ENCODE results near the gene LY9.

Gene LY9

DNA sequence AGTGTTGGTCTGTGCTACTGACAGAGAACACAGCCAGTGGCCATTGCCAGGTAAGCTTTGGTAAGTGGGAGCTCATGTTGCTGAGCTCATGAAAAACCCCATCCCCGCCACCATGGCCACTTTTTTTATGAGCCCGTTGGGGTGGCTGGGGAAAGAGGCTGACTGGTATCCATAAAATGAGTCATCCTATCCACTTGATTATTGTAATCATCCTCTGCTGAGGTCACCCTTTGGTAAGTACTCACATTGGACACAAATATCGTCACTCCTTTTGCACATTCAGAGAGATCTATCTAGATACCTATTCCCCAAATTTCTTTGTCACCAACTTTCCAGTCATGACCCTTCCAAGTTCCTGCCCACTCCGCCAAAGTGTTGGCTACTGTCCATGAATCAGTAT lies 34.9 kb upstream of the LY9 start:
- no peak overlapping the region for H3K4me3 Mint-ChIP-seq
- no peaks in the 10 kb centered on the region for H3K27me3 Mint-ChIP-seq
- no peak for ATAC-seq
- H3K36me3 Mint-ChIP-seq: peaks cover 8% of the 10 kb centered on the region
- no peaks in the 10 kb centered on the region for H3K9me3 Mint-ChIP-seq
- peaks cover 3% of the 10 kb centered on the region for H3K4me1 Mint-ChIP-seq
- no peak overlapping the region for H3K27ac Mint-ChIP-seq

DNA sequence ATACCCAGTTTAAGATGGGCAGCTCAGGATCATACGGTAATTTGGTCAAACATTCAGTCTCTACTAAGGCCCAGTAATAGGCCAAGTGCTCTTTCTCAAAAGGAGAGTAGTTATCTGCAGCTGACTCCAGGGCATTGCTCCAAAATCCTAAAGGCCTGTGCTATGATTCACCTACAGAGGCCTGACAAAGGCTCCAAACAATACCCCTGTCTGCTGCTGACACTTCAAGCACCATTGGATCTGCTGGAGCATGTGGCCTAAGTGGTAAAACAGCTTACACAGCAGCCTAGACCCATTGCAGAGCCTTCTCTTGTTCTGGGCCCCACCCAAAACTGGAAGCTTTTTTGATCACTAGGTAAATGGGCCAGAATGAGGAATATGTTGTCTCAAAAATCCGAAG lies 34.1 kb upstream of the LY9 start:
- Mint-ChIP-seq H3K4me1 (peaks cover 5% of the 10 kb centered on the region), H3K4me3 (no peak overlapping the region), H3K9me3 (no peaks in the 10 kb centered on the region), H3K27ac (no peak overlapping the region), H3K36me3 (peaks cover 6% of the 10 kb centered on the region), H3K27me3 (no peaks in the 10 kb centered on the region)
- ATAC-seq: no peak

DNA sequence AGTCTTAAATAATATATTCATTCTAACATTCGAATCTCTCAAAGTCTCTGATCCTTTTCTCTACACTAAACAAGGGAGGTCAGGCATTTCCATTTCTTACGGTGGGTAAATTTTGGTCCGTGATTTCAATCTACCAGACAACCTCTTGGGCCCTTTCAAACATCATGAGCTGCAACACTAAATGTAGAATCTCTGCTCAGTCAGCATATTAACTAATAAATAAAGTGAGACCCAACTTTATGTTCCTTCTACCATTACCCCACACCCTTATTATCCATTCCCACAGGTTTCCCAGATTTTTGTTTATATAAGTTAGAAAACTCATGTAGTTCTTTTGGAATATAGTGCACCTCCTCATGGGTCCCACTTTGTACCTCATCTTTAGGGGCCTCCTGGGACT lies 32.0 kb upstream of the LY9 start:
- Mint-ChIP-seq H3K27ac (no peak overlapping the region), H3K4me1 (peaks cover 26% of the 10 kb centered on the region), H3K36me3 (peaks cover 6% of the 10 kb centered on the region), H3K9me3 (no peaks in the 10 kb centered on the region), H3K4me3 (no peak overlapping the region), H3K27me3 (no peaks in the 10 kb centered on the region)
- no peak for ATAC-seq

DNA sequence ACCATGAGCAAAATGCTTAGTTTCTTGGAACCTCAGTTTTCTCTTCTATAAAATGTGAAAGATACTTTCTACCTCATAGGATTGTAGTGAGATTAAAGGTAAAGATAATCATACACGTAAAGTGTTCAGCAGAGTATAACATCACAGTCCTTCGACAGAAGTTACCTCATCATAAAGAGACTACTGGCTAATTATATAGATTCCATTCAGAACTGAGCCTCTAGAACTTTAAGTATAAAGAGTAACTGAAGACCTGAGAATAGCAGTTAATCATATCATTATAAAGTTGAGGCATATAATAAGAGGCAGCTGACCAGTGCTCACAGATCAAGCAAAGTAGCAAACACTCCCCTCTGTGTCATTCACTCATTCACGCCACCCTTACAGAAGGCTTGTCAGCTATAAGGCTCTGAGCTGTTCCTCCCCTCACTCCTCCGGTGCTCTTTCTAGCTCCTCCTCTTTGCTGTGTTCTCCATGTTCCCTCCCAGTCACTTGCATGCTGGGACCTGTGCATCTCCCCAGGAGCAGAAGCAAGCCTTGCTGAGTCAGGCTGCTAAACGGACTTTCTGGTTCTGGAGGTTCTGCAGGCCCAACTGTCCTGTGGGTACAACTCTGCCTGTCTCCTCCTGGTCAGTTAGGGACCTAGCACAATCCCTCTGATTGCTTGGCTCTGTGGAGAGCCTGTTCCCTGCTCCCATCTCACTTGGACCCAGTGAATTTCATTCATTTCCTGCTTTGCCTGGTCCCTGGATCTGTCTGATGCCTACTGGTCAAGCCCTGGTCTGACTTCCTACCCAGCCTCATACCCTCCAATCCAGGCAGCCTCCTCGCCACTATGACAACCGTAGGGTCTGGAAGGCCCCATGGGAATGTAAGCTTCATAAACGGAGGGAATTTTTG lies 28.3 kb upstream of the LY9 start:
- Mint-ChIP-seq H3K27me3 (no peaks in the 10 kb centered on the region), H3K9me3 (peaks cover 2% of the 10 kb centered on the region), H3K36me3 (peaks cover 8% of the 10 kb centered on the region), H3K27ac (peak overlapping the region; percentile 94), H3K4me3 (peak overlapping the region; percentile 86), H3K4me1 (peaks cover 35% of the 10 kb centered on the region)
- peak; percentile 81 for ATAC-seq

DNA sequence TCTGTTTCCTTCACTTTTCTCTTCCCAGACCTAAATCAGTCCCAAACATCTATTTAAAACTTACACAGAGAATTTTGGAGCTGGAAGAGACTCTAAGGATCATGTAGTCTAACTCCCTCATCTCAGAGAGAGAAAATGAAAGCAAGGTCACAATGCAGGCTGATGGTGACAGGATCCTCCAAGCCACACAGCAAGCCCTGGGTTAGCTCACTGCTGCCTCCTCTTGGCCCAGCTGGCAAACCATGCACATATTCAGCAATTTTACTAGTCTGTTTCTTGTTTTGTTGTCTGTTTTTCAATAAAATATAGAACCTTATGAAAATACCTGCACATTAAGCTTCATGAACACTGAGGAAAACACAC lies 27.7 kb upstream of the LY9 start:
- ATAC-seq: peak; percentile 94
- H3K27me3 Mint-ChIP-seq: no peaks in the 10 kb centered on the region
- H3K9me3 Mint-ChIP-seq: peaks cover 2% of the 10 kb centered on the region
- peaks cover 39% of the 10 kb centered on the region for H3K4me1 Mint-ChIP-seq
- H3K4me3 Mint-ChIP-seq: peak overlapping the region; percentile 86
- peak overlapping the region; percentile 94 for H3K27ac Mint-ChIP-seq
- H3K36me3 Mint-ChIP-seq: peaks cover 8% of the 10 kb centered on the region

DNA sequence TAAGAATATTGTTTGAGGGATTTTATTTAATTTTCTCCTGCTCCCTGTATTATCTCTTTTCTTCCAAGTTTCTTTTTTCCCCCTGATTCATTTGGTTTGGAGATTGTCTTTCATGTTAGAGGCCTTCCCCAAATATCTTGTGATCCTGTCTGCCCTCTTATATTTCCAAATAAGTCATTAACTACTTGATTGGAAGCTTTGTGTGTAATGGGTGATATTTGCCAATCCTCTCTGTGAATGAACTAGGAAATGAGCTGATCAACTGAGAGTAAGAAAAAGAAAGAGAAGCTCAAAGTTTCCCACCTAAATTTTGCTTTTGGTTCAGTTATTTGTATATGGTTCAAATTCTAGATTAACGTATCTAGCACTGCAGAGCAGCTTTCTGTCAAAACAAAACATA lies 23.6 kb upstream of the LY9 start:
- no peak for ATAC-seq
- Mint-ChIP-seq H3K27me3 (no peaks in the 10 kb centered on the region), H3K27ac (peak overlapping the region; percentile 70), H3K4me1 (peaks cover 68% of the 10 kb centered on the region), H3K4me3 (no peak overlapping the region), H3K9me3 (peaks cover 2% of the 10 kb centered on the region), H3K36me3 (peaks cover 28% of the 10 kb centered on the region)

DNA sequence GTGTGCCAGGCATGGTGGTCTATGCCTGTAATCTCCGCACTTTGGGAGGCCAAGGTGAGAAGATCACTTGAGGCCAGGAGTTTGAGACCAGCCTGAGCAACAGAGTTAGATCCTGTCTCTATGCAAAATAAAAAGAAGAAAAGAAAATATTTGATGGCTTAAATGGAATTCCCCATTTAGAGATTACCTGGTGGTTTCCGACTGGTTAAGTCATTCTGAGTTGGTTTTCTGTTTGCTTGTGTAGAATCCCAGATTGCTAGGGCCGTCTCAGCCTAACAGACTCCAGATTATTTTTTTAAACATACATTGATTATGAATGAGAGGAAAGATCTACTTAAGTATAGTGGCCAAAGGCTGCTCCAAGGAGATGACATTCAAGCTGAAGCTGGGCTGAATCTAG lies 22.9 kb upstream of the LY9 start:
- Mint-ChIP-seq H3K36me3 (peaks cover 28% of the 10 kb centered on the region), H3K9me3 (peaks cover 2% of the 10 kb centered on the region), H3K27me3 (no peaks in the 10 kb centered on the region), H3K4me3 (no peak overlapping the region), H3K4me1 (peaks cover 67% of the 10 kb centered on the region), H3K27ac (peak overlapping the region; percentile 83)
- ATAC-seq: no peak

DNA sequence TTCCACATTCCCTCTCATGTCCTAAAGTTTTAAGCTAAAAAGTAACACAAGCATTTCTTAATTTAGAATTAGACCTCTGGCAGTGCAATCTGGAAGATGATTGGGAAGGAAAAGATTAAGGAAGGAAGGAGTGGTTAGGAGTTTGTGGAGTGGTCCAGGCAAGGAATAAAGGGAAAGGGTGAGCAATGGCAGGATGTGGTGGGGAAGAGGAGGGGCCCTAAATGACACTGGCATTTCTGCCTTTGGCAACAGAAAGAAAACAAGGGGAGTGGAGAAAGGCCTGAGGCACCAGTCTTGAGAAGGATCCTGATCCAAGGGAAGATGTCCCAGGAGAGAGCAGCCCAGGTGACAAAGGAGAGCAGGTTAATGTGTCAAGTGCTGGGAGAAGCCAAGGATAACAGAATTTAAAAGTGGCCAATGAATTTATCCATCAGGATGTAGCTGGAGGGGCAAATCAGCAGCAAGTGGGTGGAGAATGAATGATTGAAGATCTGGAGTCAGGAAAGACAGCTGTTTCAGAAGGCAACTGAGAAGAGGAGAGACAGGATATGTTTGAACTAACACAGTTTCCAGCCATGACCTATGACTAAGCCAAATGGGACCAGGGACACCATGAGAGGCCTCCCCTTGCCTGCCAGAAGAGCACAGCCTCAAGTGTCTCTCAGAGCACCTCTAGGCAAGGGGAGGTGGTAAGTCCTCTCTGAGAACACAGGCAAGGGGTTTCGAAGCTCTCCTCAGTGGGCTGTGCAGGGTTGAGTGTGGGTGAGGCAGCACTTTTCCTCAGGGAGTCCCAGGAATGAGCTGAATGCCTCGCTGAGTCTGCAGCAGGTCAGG lies 20.9 kb upstream of the LY9 start:
- H3K27me3 Mint-ChIP-seq: no peaks in the 10 kb centered on the region
- peak; percentile 40 for ATAC-seq
- H3K4me3 Mint-ChIP-seq: peak overlapping the region; percentile 54
- H3K9me3 Mint-ChIP-seq: peaks cover 2% of the 10 kb centered on the region
- peaks cover 77% of the 10 kb centered on the region for H3K4me1 Mint-ChIP-seq
- H3K36me3 Mint-ChIP-seq: peaks cover 28% of the 10 kb centered on the region
- peak overlapping the region; percentile 83 for H3K27ac Mint-ChIP-seq

DNA sequence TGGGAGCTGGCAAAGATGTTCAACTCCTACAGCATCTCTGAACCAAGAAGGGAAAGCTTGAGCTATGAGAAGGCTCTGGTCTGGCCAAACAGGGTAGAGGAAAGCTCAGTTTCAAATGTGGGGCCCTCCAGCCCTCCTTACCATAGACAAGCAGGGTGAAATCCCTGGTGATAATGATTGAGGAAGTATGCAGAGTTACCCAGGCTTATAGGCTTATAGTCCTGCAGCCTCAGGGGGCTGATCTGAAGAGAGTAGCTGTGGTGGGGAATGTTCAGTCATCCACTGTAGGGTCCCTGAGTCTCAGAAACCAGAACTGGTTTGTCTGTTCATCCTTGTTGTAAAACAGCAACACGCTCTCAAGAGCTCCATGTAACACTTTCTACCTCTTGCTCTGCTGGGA lies 19.8 kb upstream of the LY9 start:
- ATAC-seq: peak; percentile 93
- H3K27ac Mint-ChIP-seq: peak overlapping the region; percentile 83

DNA sequence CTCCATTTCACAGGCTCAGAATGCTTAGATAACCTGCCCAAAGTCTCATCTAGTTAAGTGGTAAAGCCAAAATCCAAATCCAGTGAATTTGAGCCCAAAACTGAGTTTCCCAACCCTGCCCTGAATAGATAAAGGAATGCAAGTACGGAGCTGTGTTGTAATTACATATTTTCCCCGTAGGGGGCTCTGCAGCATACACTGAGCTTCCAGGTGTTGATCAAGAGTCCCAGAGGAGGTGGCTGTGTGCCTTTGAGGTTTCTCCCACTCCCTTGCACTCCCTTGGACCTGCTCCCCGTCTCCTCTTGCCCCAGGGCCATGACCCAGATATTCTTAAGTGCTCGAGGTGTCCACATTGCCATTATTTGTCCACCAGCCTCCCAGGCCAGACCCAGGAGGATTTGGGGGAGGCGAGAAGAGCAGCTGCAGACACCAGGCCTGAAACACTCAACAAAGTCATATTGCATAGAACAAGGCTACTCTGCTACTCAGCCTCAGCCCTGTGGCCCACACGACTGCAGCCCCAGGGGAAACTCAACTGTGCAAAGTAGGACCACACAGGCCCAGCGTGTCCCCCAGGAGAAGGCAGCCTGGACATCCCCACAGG lies 18.4 kb upstream of the LY9 start:
- Mint-ChIP-seq H3K4me3 (no peak overlapping the region), H3K9me3 (no peaks in the 10 kb centered on the region), H3K4me1 (peaks cover 94% of the 10 kb centered on the region), H3K27ac (peak overlapping the region; percentile 83), H3K27me3 (no peaks in the 10 kb centered on the region), H3K36me3 (peaks cover 20% of the 10 kb centered on the region)
- no peak for ATAC-seq

More for the DNA sequence above, 19.8 kb upstream of the LY9 start:
- peaks cover 88% of the 10 kb centered on the region for H3K4me1 Mint-ChIP-seq
- H3K36me3 Mint-ChIP-seq: peaks cover 28% of the 10 kb centered on the region
- peaks cover 2% of the 10 kb centered on the region for H3K9me3 Mint-ChIP-seq
- no peaks in the 10 kb centered on the region for H3K27me3 Mint-ChIP-seq
- peak overlapping the region; percentile 54 for H3K4me3 Mint-ChIP-seq

DNA sequence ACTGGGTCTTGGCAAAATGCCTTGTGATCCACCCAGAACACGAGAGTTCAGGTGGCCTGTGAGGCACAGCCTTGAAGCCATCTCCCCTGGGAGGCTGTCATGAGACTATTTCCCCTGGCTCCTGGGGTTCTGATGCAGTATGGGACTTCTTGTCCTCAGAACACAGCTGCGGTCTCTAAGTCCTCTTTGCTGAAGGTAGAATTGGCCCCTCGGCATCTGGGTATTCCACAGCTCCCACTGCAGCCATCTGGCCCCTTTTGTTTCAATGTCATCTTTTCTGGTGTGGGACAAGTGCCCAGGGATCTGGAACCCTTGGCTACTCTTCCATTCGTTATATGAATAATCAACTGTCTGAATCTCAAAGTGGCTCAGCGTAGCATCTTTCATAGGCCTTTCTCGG lies 17.0 kb upstream of the LY9 start:
- peak overlapping the region; percentile 88 for H3K27ac Mint-ChIP-seq
- H3K27me3 Mint-ChIP-seq: no peaks in the 10 kb centered on the region
- peaks cover 15% of the 10 kb centered on the region for H3K36me3 Mint-ChIP-seq
- peaks cover 92% of the 10 kb centered on the region for H3K4me1 Mint-ChIP-seq
- no peak for ATAC-seq
- H3K4me3 Mint-ChIP-seq: no peak overlapping the region
- H3K9me3 Mint-ChIP-seq: no peaks in the 10 kb centered on the region

DNA sequence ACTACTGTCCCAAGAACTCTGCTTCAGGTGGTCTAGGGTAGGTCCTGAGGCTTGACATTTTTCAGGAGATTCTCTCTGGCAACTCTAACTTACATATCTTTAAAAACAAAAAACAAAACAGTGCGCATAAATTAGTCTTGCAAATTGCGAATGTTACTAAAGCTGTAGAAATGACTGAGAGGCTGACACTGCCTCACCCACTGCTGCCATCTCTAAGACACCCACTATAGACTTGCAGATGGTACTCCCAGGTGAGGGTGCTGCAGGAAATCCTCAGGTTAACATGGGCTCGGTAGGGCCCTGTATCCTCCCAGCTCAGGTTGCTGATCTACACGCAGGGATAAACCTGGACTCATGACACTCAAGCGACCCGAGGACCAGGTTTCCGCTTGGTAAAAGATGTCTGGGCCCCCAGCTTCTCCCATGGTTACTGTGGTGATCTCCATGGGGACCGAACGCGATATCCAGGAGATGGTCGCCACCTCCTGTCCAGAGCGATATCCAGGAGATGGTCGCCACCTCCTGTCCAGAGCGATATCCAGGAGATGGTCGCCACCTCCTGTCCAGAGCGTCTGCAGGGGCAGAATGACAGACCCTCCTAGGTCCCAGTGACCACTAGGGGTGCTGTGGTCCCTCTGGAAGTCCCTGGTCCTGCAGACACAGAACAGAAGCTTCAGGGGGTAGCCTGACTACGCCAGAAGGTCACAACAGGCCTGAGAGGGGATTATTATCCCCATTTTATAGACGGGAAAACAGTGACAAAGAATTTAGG lies 16.2 kb upstream of the LY9 start:
- H3K27ac Mint-ChIP-seq: peak overlapping the region; percentile 88
- ATAC-seq: no peak
- peaks cover 89% of the 10 kb centered on the region for H3K4me1 Mint-ChIP-seq
- H3K27me3 Mint-ChIP-seq: no peaks in the 10 kb centered on the region
- H3K9me3 Mint-ChIP-seq: no peaks in the 10 kb centered on the region
- no peak overlapping the region for H3K4me3 Mint-ChIP-seq
- H3K36me3 Mint-ChIP-seq: peaks cover 7% of the 10 kb centered on the region

DNA sequence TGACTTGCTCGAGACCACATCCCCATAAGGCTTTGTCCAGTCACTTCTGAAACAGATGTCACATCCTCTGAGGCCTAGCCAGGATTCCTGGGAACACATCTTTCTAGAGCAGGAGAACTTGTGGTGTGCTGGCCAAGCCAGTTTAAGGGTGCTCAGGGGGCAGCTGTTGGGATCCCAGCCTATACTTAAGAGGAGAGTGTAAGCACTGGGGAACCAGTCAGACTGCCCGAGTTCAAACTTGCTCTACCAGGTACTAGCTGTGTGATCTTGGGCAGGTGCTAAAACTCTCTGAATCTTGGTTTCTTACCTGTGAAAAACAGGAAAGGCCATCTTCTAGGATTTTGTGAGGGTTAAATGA lies 15.6 kb upstream of the LY9 start:
- no peaks in the 10 kb centered on the region for H3K9me3 Mint-ChIP-seq
- ATAC-seq: no peak
- H3K4me3 Mint-ChIP-seq: no peak overlapping the region
- peak overlapping the region; percentile 88 for H3K27ac Mint-ChIP-seq
- no peaks in the 10 kb centered on the region for H3K27me3 Mint-ChIP-seq
- peaks cover 89% of the 10 kb centered on the region for H3K4me1 Mint-ChIP-seq
- peaks cover 2% of the 10 kb centered on the region for H3K36me3 Mint-ChIP-seq

DNA sequence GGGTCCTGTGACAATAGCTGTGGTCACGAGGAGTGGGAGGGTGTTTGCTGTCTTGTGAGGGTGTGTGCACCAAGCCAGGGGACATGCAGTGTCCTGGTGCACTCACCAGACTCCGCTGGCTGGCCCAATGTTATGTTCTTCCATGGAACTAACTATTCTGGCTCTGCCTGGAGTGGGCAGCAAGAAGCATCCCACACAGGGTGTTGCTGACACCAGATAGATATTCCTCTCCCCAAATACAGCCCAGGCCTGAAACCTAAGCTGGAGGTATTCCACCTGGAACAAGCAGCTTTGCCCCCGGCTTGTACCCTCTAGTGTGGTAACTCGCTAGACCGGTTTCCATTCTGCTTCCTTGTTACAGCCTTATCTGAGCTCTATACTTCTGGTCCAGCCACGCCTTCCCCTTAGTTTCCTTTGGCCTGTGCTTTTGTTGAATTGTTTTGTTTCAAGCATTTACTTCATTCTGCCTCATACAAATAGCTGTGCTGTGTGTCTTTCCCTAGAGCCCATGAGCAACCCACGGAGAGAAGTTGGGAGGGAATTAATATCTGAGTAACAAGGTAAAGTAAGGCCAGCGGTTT lies 14.7 kb upstream of the LY9 start:
- Mint-ChIP-seq H3K9me3 (no peaks in the 10 kb centered on the region), H3K27ac (peak overlapping the region; percentile 88), H3K36me3 (no peaks in the 10 kb centered on the region), H3K4me1 (peaks cover 80% of the 10 kb centered on the region), H3K27me3 (no peaks in the 10 kb centered on the region), H3K4me3 (no peak overlapping the region)
- ATAC-seq: no peak

All from stimulated activated memory B cell treated with anti-CD40 and anti-IgM and Interleukin-4, amounts not matched to agents 10 μg/mL and 1 μg/mL and 100 μg/mL, for 72 hours (primary cell).